HG02759 (cell line): Measurements from ENCODE around the gene PLCH1.

ENCODE experiments used
- ATAC-seq: cut with Tn5 transposase; IDR thresholded peaks from one replicate; pipeline ENCODE4 v1.9.1; 2021; ENCODE audit warnings: mild to moderate bottlenecking, moderate library complexity; ENCODE audit not compliant: unreplicated experiment

The PLCH1 gene

DNA sequence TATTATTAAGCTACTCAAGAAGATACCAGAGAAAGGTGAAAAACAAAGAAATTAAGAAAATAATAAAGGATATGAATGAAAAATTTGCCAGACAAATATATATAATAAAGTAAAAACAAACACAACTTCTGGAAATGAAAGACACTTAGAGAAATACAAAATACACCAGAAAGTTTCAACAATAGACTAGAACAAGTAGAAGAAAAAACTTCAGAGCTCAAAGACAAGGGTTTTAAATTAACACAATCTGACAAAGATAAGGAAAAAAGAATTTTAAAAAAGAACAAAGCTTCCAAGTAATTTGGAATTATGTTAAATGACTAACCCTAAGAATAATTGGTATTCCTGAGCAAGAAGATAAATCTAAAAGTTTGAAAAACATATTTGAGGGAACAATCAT is 135.3 kb downstream of the PLCH1 start:
- ATAC-seq = no peak

DNA sequence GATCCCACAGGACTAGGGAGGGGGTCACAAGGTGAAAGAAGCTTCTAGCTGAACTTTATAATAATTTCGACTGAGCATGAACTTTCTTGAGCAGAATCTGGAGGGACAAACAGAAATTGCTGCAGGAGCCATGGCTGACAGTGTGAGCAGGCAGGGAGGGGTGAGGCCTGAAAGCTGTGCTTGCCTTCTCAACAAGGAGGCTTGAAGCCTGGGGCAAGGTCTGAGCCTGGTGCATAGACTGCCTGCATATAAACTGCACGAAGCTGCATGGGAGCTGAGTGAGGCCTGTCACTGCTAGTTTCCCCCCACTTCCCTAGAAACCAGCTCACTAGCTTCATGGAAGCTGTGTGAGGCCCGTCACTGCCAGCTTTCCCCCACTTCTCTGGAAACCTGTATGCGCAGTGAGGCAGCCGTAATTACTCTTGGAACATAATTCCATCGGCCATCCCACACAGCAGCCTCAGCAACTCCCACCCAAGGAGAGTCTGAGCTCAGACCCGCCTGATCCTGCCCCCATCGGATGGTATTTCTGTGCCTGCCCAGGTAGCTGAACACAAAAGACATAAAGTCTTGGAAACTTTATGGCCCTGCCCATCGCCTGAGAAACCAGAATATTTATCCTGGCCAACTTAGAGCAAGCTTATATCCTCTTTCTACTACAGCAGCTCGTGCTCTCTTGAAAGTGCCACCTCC is 136.5 kb downstream of the PLCH1 start:
- no peak for ATAC-seq

DNA sequence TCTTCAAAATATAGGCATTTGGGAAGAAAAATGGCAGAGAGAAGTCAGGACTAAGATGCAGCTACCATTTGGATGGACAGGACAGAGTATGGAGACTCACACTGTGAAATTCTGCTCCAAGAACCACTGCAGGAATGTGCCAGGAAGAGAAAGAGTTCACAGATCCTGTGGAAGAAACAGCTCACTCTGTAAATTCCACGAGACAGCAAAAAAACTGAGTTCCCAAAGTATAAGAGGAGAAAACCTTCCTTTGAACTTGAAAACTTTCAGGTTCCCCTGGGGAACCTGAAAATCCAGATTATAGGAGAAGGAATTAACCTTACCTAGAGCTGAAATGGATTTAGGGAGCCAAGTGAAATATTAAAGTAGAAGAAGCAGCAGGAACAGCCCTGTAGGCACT is 137.1 kb downstream of the PLCH1 start:
- no peak for ATAC-seq

DNA sequence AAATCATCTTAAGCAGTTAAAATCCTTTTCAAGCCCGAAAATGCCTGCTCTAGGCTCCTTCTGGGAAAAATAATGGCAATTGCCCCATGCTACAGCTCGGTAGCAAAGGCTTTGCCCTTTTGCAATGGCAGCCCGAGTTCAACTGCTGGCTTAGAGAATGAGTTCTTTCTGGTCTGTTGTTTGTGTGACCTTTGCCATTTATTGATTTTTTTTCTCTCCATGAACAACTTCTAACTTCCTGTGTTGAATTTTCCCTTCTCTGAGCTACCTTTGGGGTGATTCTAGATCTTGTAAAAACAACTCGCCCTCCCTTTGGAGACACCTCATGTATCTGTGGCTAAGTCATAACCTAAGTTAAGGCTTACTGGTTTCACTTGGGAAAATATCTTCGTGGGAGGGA is 139.3 kb downstream of the PLCH1 start:
- ATAC-seq = no peak

DNA sequence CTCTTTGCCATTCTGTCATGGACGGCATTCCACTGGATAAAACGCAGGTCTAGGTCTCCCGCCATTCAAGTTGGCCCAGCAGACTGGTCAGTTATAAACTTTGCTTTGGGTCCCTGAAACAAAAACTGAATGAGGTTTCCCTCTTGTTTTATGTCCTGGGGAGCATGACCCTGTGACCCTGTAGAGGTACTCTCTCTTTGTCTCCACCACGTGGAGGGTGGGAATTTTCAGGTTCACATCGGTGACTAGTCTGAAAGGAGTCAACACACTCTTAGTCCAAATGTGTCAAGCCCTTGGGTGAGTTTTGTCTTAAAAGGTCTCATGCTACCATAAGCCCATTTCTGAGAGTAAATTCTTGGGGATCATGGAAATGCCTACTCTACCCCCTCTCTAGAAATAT is 139.9 kb downstream of the PLCH1 start:
- ATAC-seq = no peak

DNA sequence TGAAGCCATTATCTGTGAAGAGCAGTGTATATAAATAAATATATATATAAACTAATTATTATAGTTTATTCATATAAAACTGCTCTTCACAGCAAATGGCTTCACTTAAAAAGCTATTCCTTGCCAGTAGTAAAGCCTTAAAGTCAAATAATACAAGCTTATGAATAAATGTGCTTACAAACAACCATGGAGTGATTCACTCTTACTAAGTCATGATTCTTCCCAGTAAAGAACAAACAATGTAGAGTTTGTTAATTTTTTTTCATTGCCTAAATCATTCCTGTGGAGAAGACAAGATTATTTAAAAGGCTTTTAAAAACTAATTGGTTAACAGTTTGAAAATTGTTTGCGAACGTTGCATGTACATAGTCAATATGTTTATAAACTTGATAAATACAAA is 140.7 kb downstream of the PLCH1 start:
- ATAC-seq = no peak

DNA sequence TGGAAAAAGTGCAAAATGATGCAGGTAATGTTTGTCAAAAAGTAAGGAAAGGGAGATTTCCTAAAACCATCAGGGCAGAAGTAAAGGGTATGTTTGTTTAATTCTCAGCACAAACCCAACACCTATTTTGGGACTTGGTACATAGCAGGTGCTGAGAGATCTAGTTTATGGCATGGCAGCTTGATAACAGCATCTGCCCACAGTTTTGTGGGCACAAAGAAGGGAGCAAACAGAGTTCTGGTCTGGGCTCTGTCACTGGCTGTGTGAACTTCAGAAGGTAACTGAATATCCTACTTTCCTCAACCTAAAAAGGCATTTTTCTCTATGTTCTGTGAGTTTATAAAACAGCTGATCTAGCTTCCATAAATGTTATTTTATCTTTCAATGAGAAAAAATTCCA is 141.6 kb downstream of the PLCH1 start:
- ATAC-seq = no peak

DNA sequence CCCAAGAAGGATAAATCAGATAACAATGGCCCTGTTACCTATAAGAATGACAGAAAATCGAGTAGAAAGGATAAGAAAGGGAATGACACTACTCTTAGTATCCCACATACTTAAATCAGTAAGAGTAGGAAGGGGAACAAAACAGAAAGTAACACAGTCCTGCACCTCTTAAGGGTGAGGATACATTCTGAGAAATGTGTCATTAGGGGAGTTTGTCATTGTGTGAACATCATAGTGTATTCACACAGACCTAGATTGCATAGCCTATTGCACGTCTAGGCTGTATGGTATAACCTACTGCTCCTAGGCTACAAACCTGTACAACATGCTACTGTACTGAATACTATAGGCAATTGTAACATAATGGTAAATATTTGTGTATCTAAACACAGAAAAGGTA is 142.6 kb downstream of the PLCH1 start:
- ATAC-seq = no peak

DNA sequence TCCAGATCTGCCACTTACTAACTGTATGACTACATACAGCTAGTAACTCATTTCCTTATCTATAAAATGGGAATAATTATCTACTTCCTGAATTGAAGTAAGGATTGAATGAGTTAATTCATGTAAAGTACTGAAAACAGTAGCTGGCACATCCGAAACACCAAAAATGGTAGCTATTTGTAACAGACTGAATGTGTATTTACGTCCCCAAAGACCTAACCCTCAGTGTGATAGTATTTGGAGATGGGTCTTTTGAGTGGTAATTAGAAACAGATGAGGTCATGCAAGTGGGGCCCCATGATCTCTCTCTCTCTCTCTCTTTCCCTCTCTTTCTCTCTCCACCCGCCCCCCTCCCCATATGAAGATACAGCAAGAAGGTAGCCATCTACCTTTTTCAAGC is 146.2 kb downstream of the PLCH1 start:
- ATAC-seq = no peak

DNA sequence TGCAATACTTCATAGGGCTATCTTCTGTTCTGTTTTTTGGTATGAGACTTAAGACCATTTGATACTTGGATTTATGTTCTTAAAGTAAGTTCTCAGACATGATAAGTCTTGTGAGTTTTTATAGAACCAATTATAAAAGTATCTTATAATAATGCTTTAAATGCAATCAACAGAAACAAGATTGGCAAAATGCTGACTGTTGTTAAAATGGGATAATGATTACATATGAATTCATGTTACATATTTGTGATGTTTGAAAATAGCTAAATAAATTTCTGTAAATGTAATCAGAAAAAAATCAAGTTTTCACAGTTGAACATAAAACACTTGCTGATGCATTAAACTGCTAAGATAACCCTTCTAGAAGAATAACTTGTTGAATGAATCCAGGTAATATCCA is 148.3 kb downstream of the PLCH1 start:
- ATAC-seq = no peak

DNA sequence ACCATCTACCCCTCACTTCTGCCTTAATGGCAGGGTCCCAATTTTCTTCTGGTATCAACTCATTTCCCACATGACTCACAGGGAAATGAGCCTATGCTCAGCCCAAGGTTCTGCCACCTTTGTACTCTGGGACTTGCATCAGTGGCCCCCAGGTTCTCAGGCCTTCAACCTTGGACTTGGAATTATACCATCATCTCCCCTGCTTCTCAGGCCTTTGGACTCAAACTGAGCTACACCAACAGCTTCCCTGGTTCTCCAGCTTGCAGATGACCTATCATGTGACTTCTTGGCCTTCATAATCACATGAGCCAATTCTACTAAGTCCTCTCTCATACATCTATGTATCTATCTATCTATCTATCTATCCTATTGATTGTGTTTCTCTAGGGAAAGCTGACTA is 149.5 kb downstream of the PLCH1 start:
- no peak for ATAC-seq

DNA sequence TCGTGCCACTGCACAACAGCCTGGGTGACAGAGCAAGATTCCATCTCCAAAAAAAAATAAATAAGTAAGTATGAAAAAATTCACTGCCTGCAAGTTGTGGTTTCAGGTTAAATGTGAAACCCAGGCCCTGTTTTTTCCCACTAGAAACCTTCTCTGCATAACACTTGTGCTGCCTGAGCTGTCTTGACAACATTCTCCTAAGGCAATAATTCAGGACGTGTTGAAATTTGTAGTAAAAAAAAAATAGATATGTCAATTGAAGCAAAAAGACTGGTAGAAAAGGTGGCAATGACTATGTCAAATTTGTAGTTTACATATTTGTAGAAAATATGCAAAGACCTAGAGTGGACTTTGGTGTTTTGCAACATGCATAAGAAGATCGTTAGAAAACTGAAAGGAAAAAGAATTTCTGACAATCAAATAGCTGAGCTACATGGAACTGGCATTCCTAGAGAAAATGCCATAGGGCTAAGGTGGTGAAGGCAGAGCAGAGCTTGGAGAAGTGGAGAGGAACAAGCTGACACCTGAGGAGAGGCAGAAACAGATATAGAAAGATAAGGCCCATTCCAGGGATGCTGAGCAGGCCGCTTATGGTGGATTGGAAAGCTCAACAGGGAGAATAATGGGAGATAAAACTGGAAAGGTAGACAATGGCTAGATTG is 150.2 kb downstream of the PLCH1 start:
- no peak for ATAC-seq

DNA sequence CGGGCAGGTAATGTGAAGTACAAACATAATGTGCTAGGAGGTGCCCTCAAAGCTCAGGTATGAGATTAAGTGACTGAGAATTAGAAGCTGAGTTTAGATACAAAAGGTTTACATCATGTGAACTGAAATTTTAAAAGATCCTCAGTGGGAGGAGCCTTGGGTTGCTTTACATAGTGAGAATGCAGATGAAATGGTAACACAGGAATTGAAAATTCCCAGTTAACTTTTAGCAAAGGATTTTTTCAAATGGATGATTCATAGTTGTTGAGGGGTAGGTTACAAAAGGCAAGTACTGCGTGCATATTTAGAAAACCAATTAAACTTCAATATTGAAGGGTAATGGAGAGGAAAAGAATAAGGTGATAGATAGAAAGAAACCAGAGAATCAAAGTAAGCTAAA is 157.3 kb downstream of the PLCH1 start:
- no peak for ATAC-seq

DNA sequence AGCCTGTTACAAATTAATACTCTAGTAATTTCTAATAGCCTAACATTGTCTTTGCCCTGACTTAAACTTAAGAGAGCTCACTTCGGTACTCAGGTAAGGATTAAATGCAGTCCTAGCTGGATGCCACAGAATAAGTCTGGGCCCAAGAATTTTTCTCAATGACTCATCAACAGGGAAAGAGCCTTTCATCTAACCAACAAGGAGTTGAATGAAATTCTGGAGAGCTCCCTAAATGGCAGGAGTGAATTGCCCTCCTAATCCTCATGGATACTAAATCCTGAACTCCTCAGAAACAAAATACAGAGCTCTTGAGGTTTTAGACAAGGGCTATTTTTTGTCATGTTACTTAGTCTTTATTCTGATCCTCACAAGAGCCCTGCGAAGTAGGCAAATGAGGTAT is 159.5 kb downstream of the PLCH1 start:
- no peak for ATAC-seq

DNA sequence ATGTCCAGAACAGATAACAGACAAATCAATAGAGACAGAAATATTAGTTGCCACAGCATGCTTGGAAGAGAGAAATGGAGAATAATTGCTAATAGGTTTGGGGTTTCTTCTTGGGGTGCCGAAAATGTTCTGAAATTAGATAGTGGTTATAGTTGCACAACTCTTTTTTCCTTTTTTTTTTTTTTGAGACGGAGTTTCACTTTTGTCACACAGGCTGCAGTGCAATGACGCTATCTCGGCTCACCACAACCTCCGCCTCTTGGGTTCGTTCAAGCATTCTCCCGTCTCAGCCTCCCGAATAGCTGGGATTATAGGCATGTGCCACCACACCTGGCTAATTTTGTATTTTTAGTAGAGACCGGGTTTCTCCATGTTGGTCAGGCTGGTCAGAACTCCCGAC is 163.3 kb downstream of the PLCH1 start:
- ATAC-seq = no peak

DNA sequence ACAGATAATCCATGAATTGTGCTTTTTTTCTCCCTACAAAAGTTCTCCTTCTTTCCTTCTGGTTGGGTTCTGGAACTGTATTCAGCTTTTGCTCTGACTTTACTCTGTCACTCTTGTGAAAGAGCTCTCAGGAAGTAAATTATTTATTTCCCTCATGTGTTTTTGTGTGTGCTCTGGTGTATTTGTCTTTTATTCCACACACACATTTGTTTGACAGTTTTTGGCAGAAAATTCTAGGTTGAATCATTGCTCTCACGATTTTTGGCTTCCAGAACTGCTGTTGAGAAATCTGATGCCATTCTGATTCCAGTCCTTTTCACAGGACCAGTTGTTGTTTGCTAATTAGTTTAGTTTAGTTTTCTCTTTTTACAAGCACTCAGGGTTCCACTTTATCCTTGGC is 172.8 kb downstream of the PLCH1 start:
- ATAC-seq = no peak

DNA sequence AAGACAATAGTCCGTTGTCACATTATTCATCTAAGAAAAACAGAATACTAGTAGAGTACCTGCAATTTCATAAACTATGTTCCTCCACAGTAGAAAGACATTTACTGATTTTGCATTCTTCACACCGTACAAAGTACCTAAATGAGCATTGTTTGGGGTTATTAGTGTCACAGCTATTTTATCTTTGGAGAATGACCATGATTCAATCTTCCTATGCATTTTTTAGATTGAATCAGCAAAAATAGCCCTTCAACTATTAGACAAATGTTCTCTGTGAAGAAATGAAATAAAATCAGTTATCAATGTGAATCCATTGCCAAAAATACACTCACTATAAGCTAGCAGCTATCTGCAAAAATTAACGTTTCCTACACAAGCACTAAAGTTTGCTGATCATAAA is 176.6 kb downstream of the PLCH1 start:
- ATAC-seq = no peak

DNA sequence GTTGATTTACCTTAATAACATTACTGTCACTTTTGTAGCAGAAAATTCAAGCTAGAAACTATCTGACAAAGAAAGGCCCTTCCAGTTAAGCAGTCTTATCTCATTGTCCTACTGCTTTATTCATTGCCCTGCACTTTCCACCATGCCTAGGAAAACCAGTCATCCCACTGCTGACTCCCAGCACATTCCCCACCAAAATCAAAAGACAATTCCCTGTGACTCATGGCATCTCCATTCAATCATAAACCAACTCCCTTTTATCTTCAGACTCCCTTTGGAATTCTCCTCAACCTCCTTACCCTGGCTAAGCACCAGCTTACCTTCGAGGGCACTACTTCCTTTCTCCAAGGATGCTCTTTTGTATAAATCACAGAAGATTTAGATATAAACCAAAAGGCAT is 184.3 kb downstream of the PLCH1 start:
- no peak for ATAC-seq

DNA sequence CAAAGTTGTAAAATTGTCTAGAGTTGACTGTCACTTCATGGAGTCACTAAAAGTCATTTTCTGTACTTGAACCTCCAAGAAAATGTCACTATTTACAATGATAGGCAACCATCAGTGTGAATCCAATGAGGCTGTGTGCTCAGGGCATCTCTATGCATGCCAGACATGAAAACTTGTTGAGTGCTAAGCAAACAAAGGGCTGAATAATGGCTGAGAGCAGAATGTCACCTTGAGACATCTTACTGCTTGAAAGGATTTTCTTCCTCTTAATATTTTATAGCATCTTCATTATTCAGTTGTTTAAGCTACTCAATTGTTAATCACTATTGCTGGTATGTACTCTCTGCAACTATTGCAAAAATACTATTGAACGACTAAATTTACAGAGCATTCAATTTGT is 184.7 kb downstream of the PLCH1 start:
- ATAC-seq = no peak

DNA sequence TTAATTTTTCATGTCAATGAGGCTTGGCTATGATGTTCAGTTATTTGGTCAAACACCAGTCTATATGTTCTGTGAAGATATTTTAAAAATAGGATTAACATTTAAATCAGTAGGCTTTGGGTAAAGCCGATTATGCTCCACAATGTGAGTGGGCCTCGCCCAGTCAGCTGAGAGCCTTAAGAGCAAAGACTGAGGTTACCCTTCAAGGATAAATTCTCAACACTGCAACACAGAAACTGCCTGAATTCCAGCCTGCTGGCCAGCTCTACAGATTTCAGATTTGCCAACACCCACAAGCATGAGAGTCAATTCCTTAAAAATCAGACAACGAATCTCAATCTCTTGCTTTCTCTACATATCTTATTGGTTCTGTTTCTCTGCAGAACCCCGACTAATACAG is 188.3 kb downstream of the PLCH1 start:
- ATAC-seq = no peak

DNA sequence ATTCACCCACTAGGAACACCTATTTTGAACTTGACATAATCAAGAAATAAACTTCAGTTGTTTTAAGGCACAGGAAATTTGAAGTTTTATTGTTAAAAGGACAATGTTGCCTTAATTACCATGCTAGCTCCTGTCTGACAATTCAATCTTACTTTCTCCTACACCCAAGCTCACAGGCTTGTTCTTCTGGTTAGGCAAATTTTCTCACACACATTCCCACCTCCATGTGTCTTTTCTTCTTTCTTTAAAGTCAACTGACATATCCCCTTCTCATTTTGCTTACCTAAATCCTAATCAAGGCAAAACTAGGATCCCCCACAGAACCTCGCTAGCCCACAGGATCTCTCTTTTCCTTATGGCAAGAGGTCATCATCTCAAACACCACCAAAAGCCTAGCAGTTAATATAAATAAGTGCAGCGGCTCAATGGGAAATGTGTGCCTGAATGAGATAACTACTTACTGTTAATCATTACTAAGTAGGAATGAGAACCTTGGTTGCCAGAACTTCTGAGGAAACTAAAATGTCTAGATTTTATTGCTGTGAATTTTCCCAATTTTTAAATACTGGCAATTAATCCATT is 189.3 kb downstream of the PLCH1 start:
- ATAC-seq = peak; percentile 6

DNA sequence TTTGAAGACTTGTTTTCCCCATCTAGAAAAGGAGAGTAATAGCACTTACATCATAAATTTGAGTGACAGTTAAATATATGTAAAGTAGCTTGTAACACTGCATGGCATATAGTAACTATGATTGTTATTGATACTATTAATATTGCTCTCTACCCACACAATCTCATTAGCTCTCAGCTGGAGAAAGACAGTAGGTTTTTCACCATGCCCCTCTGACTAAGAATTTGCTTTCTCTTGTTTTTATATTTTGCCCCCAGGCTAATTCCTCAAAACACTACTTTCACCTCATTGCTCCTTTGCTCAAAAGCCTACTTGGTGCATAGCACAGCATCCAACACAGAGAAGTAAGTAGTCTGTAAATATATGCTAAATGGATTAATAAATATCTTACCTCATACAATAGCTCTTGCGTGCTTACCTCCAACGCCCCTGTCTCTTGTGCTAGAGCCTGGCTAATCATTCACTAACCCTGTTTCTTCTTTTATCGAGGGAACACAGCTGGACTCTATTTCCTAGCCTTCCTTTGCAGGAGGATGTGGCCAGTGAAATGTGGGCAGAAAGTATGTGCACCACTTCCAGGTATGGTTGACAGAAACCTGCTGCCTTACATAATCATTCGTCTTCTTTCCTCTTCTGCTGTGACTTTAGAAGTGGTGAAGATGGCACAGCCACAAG is 190.0 kb downstream of the PLCH1 start:
- ATAC-seq = peak; percentile 86
